Measurements from ENCODE around the gene NOL8.

DNA sequence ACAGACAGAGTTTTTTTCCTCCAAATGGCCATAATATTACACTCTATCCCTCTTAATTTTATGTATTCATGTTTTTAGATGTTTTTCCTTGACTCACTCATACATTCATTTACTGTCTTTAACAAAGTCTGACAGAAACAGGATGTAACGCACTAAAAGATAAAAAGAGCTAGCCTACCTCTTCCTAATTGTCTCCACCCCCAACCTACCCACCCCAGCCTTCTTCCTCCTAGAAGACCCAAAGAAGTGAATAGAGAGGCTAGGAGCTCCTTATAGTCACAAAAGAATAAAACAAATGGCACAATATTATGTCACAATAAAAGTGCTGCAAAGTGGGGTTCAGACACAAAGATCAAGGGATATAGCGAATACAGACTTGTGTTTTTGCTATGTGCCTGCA lies 719 bp downstream of the NOL8 start:
- TF ChIP-seq CREB1 (CRISPR knock-in tag; IDR thresholded peaks at IDR 0.05; ENCODE audit: low read depth) (no peak), CTCF (conservative IDR thresholded peaks at IDR 0.05; ENCODE audit: low read depth in 2 of 2) (no peak)

All from GM23338 (cell line).